Stimulated activated CD8-positive, alpha-beta memory T cell treated with anti-CD3 and anti-CD28 coated beads, Interleukin-4, amount 100 ng/mL, for 1 hour (primary cell): ENCODE results near the gene SEMA5A.

Source experiments
- DNase-seq, 2 donors: peaks; one replicate each; pipeline ENCODE4 v3.0.0-alpha.2; 2020; ENCODE audit warnings: low read depth in 2 of 2, low spot score in 1 of 2

The SEMA5A gene

DNA sequence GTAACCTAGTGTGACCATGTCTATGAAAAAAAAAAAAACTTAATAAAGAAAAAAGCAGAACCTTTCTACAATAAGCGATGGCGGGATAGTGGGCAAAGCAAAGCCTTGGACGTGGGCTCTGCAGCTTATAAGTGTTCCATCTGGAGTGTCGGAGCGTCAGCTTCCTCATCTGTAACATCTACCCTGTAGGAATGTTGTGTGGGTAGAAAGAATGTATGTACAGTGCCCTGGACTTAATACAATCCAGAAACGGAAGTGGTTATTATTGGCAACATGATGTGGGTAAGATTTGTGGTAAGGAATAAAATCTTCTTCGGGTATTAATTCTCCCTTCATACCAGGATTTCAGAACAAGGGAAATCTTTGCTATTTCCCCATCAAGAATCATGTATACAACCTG, 66.5 kb downstream of the SEMA5A start:
- DNase-seq: no peak

GRCh38 chr5:9477537-9477936, 68.3 kb downstream of the SEMA5A start:
- no peak for DNase-seq

- no peak for DNase-seq
Measured at GRCh38 chr5:9474219-9475002, 71.5 kb downstream of the SEMA5A start.

DNA sequence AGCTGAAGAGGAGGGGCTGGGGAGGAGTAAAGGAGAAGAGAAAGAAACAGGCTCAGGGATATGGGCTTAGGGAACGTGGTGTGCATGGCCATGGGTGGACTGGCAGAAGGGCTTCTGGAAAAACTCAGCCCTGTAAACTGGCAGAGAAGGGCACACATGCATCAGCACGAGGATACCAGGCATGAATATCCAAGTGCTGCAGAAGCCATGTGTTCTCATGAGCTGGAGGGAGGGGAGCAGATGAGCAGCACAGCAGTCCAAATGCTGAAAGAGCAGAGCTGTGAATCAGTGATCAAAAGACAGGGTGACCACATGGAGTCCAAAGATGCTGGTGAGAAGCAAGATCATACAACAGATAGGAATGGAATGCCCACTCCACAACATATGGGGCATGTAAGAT, 72.3 kb downstream of the SEMA5A start:
- no peak for DNase-seq

- DNase-seq: no peak
Measured at GRCh38 chr5:9470410-9470809, 75.5 kb downstream of the SEMA5A start.

GRCh38 chr5:9468060-9468388, 77.9 kb downstream of the SEMA5A start:
- DNase-seq: no peak

DNA sequence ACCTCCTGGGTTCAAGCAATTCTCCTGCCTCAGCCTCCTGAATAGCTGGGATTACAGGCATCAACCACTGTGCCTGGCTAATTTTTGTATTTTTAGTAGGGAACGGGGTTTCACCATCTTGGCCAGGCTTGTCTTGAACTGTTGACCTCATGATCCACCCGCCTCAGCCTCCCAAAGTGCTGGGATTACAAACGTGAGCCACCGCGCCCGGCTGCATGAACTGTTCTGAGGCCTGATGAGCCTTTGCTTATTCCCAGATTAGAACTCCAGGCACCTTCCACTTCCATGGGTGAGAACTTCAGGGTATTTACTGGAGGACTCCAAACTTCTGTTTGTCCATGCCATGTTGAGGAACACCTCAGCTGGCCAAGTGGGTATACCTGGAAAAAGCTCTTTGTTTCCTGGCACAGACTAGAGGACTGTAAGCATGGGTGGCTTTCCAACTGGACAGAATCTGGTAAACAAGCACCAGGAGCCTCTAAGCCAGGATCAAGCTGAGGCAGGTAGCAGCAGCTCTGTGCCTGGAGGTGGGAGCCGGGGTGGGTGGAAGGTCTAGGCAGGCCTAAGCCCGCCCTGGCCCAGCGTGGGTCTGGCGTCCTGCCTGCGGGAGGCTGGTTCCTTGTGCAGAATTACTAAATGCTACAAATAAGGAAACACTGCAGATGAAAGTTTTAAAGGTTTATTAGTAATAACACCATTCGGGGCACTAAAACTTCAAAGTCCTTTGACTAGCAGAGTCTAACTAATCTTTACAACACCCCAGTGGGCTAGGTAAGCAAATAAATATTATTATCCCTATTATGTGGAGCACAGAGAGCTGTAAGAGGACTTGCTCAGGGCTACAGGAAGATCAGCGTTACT, 78.4 kb downstream of the SEMA5A start:
- DNase-seq: no peak

DNA sequence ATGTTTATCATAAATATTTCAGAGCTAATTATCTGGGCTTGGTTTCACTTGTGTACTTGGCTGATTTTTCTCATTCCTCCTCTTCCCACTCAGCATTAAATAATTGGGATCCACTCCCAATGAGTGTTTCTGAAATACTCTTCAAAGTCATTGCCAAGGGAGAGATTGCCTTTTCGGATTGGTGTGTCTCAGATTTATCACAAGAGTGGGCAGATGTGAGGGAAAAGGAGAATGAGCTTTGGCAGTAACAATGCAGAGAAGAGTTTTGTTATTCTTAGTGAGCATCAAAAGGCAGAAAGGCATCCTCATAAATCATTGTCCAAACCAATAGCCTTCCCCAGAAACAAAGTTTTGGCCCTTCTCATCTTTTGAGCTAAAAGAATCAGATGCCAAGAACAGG, 79.2 kb downstream of the SEMA5A start:
- no peak for DNase-seq

DNA sequence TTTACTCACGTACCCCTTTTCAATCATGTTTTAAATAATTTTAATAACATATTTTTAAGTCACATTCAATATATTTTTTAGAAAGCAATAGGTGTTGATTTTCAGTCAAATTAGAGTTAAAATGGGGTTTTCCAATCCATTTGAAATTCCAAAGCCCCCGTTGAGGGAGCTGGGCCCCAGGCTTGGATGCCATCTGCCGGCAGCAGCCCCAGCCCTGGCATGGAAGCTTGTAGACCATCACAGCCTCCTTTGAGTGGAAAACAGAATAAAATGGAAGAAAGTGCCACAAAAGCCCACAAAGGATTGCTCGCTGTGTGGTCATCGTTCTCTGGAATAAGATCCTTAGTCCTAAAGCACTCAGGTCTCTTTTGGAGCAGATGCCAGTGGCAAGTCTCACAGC, 81.4 kb downstream of the SEMA5A start:
- no peak for DNase-seq

DNA sequence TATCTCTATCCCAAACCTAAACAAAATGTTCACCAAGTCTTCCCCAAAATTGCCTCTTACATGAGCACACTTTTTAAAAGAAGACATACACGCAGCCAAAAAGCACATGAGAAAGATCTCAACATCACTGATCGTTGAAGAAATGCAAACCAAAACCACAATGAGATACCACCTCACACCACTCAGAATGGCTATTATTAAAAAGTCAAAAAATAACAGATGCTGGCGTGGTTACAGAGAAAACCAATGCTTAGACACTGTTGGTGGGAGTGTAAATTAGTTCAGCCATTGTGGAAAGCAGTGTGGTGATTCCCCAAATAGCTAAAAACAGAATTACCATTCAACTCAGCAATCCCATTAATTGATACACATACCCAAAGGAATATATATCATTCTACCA, 83.8 kb downstream of the SEMA5A start:
- DNase-seq: no peak

- DNase-seq: no peak
Measured at GRCh38 chr5:9460885-9461645, 84.8 kb downstream of the SEMA5A start.

DNA sequence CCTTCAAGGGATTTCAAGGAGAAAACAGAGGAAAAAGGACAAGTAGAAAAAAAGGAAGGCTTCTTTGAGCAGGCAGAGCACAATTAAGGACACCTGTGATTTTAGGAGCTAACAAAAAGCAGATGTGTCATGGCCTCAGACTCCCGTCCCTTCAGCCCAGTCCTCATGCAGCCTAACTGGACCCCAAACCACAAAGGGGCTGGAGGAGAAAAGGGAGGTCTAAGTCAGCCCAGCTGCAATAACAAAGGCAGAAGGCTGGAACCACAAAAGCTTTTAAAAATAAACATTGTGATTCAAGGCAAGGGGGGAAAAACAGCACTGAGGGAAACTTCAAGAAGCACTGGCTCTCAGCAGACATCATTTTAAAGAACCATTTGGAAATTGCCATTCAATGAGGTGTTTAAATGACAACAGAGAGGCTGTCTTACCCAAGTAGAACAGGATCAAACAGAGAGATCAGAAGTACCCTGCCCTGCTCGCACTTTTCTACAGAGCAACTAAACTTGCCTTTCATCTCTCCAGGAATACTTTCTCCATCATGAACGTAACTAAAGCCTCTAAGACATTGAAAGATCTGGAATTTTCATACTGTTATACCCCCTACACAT, 89.3 kb downstream of the SEMA5A start:
- DNase-seq: no peak

DNA sequence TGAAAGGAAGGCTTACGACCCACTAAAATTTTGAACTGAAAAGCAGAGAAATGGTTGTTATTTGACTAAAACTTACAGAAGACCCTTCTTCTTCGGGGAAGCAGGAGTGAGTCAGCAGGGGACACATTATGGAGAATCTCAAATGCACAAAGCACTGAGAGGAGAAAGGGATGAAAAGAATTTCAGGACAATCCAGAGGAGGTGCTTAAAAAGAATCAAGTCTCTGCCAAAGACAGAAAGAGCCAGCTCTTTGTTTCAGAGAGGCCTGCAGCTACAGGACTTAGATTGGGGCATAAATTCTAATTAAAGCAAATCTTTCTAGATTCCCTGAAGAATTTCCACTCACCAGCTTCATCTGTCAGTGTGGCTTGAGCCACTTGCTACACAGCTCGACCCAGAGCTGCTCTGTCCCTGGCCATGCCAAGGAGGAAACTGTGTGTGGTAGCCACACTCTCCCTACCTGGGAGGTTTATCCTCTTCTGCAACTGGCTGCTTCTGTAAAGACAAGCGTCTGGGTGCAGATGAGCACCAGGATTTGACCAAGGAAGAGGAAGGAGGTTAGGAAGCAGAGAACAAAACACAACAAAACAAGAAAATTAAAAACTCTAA, 89.9 kb downstream of the SEMA5A start:
- no peak for DNase-seq

GRCh38 chr5:9454491-9454890, 91.4 kb downstream of the SEMA5A start:
- no peak for DNase-seq

- no peak for DNase-seq
Measured at GRCh38 chr5:9454012-9454481, 91.8 kb downstream of the SEMA5A start.

DNA sequence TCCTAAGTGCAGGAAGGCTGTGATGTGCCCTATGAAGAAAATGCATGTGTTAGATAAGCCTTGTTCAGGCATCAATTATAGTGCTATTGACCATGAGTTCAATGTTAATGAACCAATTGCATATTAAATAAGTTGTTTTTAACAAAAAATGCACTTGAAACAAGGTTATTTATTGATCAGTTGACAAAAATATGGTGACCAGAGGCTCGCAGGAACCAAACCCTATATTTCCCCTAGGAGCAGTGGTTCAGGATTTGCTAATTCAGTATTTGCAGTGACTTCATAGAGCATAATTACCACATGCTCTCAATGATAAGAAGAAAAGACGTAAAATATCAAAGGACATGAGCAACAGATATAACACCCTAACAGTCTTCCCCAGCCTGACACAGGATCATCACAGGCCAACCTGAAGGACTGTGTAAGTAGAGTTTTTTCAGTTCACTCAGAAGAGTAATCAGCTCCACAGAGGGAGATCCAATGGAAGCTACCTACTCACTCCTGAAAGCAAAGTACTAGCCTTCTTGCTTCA, 92.3 kb downstream of the SEMA5A start:
- DNase-seq: no peak

DNA sequence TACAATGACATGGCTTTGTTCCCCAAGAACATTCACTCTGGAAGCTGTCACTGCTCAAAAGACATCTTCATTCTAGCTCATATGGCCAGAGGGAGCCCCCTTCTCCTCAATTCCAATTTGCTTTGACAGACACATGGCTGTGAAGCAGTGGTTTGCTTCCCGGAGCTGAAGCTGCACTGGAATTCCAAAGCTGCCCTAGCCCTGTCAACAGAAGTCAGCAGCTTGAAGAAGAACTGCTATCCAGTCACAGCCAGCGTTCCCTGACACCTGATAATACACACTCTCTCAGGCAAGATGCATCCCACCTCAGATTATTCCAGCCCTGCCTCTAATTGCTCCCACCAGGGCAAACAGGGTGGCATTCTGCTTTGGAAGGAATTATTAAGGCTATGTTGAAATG, 93.7 kb downstream of the SEMA5A start:
- no peak for DNase-seq

GRCh38 chr5:9451037-9451436, 94.8 kb downstream of the SEMA5A start:
- DNase-seq: no peak

DNA sequence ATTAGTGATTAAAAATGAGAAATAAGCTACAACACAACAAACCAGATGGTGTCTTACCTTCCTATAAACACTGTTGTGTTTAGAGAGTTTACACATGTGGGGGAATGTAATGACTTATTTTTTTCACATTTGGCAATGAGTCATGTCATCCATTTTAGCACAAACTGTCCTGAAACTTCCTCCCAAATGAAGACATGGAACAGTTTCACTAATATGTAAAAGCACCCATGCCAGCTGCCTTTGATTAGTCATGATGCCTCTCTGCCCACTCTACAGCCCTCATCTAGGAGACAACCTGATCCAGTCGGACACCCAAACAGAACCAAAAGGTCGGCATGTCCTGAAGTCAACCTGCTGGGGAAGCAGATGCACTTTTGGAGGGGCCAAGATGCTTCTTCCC, 98.2 kb downstream of the SEMA5A start:
- no peak for DNase-seq

DNA sequence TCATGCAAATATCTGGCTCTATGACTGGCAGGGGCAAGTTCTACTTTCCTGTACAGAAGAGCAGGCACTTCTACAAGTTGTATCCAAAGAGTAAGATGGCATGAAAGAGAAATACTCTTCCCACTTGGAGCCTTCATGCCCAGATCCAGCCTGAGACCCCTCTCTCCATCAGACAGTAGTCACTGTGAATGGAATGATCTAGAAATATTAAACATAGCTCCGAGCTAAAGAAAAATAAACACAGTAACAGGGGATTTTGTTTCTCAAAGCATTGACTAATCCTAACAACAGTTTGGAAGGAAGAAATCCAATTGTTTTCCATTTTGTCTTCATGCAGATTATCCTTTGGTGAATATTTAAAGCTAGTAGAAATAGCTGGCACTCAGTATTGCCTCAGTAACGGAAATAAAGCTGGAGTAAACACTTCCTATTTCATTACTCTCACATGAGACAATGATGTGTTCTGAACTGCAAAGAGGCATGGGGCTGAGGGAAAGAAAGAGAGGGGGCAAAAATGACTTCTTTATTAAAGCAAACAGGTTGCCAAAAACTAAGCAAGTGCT, 100.0 kb downstream of the SEMA5A start:
- no peak for DNase-seq
